Common myeloid progenitor, CD34-positive (primary cell): ENCODE measurements around the gene NLRP9.
"Not testable (repeated sequence)": the region's sequence is repeated elsewhere in the genome, so short reads cannot be mapped to it uniquely, and the experiment has no call there.

Experiments used
- CTCF ChIA-PET: fragments of 350-600 bp; sonication (Branson Sonifier 250); formaldehyde crosslinking; loops from one replicate; lab custom pipeline; 2021; ENCODE audit warnings: antibody characterized with exemption; lab: Charles Lee
- POLR2A ChIA-PET: fragments of 350-600 bp; sonication (Branson Sonifier 250); formaldehyde crosslinking; loops from one replicate; lab custom pipeline; 2021; ENCODE audit warnings: antibody characterized with exemption; lab: Charles Lee
- DNase-seq, 3 donors: peaks; one replicate each; pipeline versions ENCODE4 v3.0.0 to v3.0.0-alpha.2; 2013
- H3K27ac ChIP-seq, 2 experiments: 1 replicate in 1 of 2; 2 replicates in 1 of 2; pipeline ENCODE4 v1.7.0; 2013; ENCODE audit warnings: inconsistent platforms in 2 of 2, low read length in 2 of 2, mild to moderate bottlenecking in 2 of 2, low read depth in 1 of 2, moderate library complexity in 1 of 2; ENCODE audit not compliant: severe bottlenecking in 2 of 2, insufficient read depth in 1 of 2, poor library complexity in 1 of 2
- H3K27me3 ChIP-seq, 5 experiments: replicated peaks in 2 of 5; 1 replicate in 3 of 5; 2 replicates in 2 of 5; pipeline versions ENCODE4 v1.6.1 to v1.7.0; 2013; ENCODE audit warnings: low read length in 4 of 5, mild to moderate bottlenecking in 2 of 5, moderate library complexity in 2 of 5, inconsistent platforms in 1 of 5; ENCODE audit not compliant: insufficient read depth in 5 of 5, control insufficient read depth in 4 of 5
- H3K36me3 ChIP-seq, 4 experiments: 1 replicate in 2 of 4; 2 replicates in 2 of 4; pipeline versions ENCODE4 v1.6.1 to v1.7.0; 2013; ENCODE audit warnings: low read length in 3 of 4, control low read depth in 1 of 4, mild to moderate bottlenecking in 1 of 4; ENCODE audit not compliant: control insufficient read depth in 4 of 4, insufficient read depth in 4 of 4
- H3K4me1 ChIP-seq, 4 experiments: 1 replicate in 3 of 4; 2 replicates in 1 of 4; pipeline versions ENCODE4 v1.6.1 to v1.7.1; 2013; ENCODE audit warnings: low read length in 3 of 4, mild to moderate bottlenecking in 3 of 4, control low read depth in 1 of 4, inconsistent platforms in 1 of 4, moderate library complexity in 1 of 4; ENCODE audit not compliant: control insufficient read depth in 4 of 4, insufficient read depth in 4 of 4; ENCODE audit errors: control extremely low read depth in 1 of 4
- H3K4me3 ChIP-seq, 7 experiments: 1 replicate in 4 of 7; 2 replicates in 3 of 7; pipeline versions ENCODE4 v1.5.1 to v1.7.0; 2013; ENCODE audit warnings: mild to moderate bottlenecking in 7 of 7, low read length in 6 of 7, moderate library complexity in 6 of 7, inconsistent platforms in 2 of 7, low read depth in 2 of 7, control low read depth in 1 of 7; ENCODE audit not compliant: insufficient read depth in 4 of 7, control insufficient read depth in 1 of 7; ENCODE audit errors: extremely low read depth in 1 of 7
- H3K9me3 ChIP-seq, 5 experiments: 1 replicate in 4 of 5; 2 replicates in 1 of 5; pipeline versions ENCODE4 v1.6.1 to v1.7.1; 2013; ENCODE audit warnings: low read length in 4 of 5, mild to moderate bottlenecking in 2 of 5, inconsistent platforms in 1 of 5, low read depth in 1 of 5, moderate library complexity in 1 of 5; ENCODE audit not compliant: control insufficient read depth in 4 of 5, insufficient read depth in 2 of 5; ENCODE audit errors: control extremely low read depth in 1 of 5
- WGBS: methylation state at CpG from one replicate; pipeline ENCODE4 v1.1.5; 2013; ENCODE audit not compliant: insufficient coverage; 5-methylcytosine and 5-hydroxymethylcytosine counted together

NLRP9 gene

GRCh38 chr19:55758797-55759196 is 20.6 kb upstream of the NLRP9 start, which contains the start of gene RFPL4A:
RFPL4A (plus strand) TSS chr19:55759097; CDS start chr19:55761801, 2,704 bp downstream.
- H3K36me3 ChIP-seq, H3K4me1 ChIP-seq, H3K4me3 ChIP-seq, H3K9me3 ChIP-seq, DNase-seq, H3K27ac ChIP-seq, CTCF ChIA-PET, H3K27me3 ChIP-seq, POLR2A ChIA-PET: not testable (repeated sequence)
- WGBS: no CpG with 5 or more reads among the region's 3 CpGs

GRCh38 chr19:55756808-55757207 is 18.6 kb upstream of the NLRP9 start:
- H3K9me3 ChIP-seq, H3K27me3 ChIP-seq, H3K4me3 ChIP-seq, H3K36me3 ChIP-seq, POLR2A ChIA-PET, CTCF ChIA-PET, H3K27ac ChIP-seq, H3K4me1 ChIP-seq, DNase-seq: not testable (repeated sequence)
- WGBS: 86% methylated on average over 4 of the region's 4 CpGs

- H3K9me3 ChIP-seq: peaks cover 0 to 5% (median 0%) of the 10 kb centered on the region in 5 experiments
- H3K27ac ChIP-seq: no peak overlapping the region
- DNase-seq: no peak
- 100% methylated on average over 1 of the region's 3 CpGs for WGBS
- no peaks in the 10 kb centered on the region for H3K36me3 ChIP-seq
- H3K4me1 ChIP-seq: no peaks in the 10 kb centered on the region
- ChIA-PET POLR2A (no interaction called here), CTCF (no interaction called here)
- H3K27me3 ChIP-seq: no peaks in the 10 kb centered on the region
- no peak overlapping the region for H3K4me3 ChIP-seq
Observed at GRCh38 chr19:55753401-55753800, 15.2 kb upstream of the NLRP9 start.

DNA sequence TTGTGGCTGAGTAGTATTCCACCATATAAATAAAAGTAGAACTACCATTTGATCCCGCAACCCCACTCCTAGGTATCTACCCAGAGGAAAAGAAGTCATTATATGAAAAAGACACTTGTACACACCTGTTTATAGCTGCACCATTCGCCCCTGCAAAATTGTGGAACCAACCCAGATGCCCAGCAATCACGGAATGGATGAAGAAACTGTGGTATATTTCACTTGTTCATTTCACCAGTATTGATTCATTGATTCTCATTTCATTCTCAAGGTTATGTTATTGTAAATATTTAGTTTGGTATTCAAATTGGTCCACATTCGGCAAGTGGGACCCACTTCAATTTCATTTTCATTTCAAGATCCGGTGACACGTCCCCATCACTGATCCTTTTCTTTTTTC is 12.5 kb upstream of the NLRP9 start:
- H3K27me3 ChIP-seq: no peaks in the 10 kb centered on the region
- H3K4me1 ChIP-seq: no peaks in the 10 kb centered on the region
- H3K4me3 ChIP-seq: no peak overlapping the region
- POLR2A ChIA-PET: no interaction called here
- peaks cover 0 to 2% (median 0%) of the 10 kb centered on the region in 5 experiments for H3K9me3 ChIP-seq
- H3K27ac ChIP-seq: no peak overlapping the region
- WGBS: no CpG with 5 or more reads among the region's 6 CpGs
- CTCF ChIA-PET: no interaction called here
- DNase-seq: no peak
- no peaks in the 10 kb centered on the region for H3K36me3 ChIP-seq

DNA sequence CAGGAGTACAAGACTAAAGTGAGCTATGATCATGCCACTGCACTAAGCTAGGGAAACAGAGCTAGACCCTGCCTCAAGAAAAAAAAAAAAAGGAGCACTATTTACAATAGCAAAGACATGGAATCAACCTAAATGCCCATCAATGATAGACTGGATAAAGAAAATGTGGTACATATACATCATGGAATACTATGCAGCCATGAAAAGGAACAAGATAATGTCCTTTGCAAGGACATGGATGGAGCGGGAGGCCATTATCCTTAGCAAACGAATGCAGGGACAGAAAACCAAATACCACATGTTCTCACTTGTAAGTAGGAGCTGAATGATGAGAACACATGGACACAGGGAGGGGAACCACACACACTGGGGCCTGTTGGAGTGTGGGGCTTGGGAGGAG is 7.8 kb downstream of the NLRP9 start:
- 100% methylated on average over 1 of the region's 2 CpGs for WGBS
- CTCF ChIA-PET: interaction anchor here (1.1 kb wide), 1 partner anchor 22 kb away, joined by 3 read pairs; no protein-coding TSS in a partner anchor
- H3K27ac ChIP-seq, POLR2A ChIA-PET, H3K36me3 ChIP-seq, H3K4me1 ChIP-seq, H3K4me3 ChIP-seq, H3K9me3 ChIP-seq, H3K27me3 ChIP-seq, DNase-seq: not testable (repeated sequence)

DNA sequence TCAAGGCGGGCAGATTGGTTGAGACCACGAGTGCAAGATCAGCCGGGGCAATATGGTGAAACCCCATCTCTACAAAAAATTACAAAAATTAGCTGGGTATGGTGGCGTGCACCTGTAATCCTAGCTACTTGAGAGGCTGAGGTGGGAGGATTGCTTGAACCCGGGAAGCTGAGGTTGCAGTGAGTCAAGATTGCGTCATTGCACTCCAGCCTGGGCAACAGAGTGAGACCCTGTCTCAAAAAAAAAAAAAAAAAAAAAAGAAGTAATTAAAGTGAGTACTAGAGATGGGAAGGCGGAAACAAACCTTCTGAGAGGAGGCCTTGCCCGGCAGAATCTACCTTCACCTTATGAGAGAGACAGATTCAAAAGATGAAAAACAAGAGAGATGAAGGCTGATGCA is 14.7 kb downstream of the NLRP9 start:
- peaks cover 0 to 8% (median 0%) of the 10 kb centered on the region in 5 experiments for H3K27me3 ChIP-seq
- ChIA-PET CTCF (no interaction called here), POLR2A (no interaction called here)
- H3K4me1 ChIP-seq: no peaks in the 10 kb centered on the region
- no peak for DNase-seq
- H3K27ac ChIP-seq: no peak overlapping the region
- 100% methylated on average over 3 of the region's 8 CpGs for WGBS
- peaks cover 0 to 25% (median 2%) of the 10 kb centered on the region in 5 experiments for H3K9me3 ChIP-seq
- no peak overlapping the region for H3K4me3 ChIP-seq
- no peaks in the 10 kb centered on the region for H3K36me3 ChIP-seq

DNA sequence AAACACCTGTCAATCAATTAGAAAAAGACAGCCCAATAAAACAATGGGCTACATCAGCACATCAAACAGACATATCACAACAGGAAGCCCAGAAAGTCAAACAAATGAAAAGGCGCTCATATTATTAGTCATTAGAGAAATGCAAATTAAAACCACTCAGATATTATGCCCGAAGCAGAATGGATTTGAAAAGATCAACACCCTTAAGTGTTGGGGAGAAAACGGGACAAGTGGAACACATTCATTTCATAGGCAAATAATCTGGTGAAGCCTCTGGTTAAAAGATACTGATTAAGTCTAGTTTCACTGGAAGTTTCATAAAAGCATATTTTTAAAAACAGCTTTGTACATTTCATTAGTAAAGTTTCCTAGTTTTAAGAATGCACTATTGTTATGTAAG is 17.4 kb downstream of the NLRP9 start:
- no peak for DNase-seq
- no CpG with 5 or more reads among the region's 3 CpGs for WGBS
- Histone ChIP-seq H3K4me3 (no peak overlapping the region), H3K36me3 (no peaks in the 10 kb centered on the region), H3K4me1 (no peaks in the 10 kb centered on the region), H3K9me3 (peaks cover 0 to 30% (median 2%) of the 10 kb centered on the region in 5 experiments), H3K27ac (no peak overlapping the region), H3K27me3 (peaks cover 0 to 21% (median 2%) of the 10 kb centered on the region in 5 experiments)
- ChIA-PET CTCF (no interaction called here), POLR2A (no interaction called here)
